ENCODE measurements around the gene TRAF5. TPM values are rescaled to one million over a fixed set of nuclear protein-coding genes. Genes with fewer than 3 reads are reported as not detected.

Gene TRAF5, protein sequence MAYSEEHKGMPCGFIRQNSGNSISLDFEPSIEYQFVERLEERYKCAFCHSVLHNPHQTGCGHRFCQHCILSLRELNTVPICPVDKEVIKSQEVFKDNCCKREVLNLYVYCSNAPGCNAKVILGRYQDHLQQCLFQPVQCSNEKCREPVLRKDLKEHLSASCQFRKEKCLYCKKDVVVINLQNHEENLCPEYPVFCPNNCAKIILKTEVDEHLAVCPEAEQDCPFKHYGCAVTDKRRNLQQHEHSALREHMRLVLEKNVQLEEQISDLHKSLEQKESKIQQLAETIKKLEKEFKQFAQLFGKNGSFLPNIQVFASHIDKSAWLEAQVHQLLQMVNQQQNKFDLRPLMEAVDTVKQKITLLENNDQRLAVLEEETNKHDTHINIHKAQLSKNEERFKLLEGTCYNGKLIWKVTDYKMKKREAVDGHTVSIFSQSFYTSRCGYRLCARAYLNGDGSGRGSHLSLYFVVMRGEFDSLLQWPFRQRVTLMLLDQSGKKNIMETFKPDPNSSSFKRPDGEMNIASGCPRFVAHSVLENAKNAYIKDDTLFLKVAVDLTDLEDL
- polyA plus RNA-seq (2012; ENCODE audit: low read depth, missing spikeins): 16.0 TPM

DNA sequence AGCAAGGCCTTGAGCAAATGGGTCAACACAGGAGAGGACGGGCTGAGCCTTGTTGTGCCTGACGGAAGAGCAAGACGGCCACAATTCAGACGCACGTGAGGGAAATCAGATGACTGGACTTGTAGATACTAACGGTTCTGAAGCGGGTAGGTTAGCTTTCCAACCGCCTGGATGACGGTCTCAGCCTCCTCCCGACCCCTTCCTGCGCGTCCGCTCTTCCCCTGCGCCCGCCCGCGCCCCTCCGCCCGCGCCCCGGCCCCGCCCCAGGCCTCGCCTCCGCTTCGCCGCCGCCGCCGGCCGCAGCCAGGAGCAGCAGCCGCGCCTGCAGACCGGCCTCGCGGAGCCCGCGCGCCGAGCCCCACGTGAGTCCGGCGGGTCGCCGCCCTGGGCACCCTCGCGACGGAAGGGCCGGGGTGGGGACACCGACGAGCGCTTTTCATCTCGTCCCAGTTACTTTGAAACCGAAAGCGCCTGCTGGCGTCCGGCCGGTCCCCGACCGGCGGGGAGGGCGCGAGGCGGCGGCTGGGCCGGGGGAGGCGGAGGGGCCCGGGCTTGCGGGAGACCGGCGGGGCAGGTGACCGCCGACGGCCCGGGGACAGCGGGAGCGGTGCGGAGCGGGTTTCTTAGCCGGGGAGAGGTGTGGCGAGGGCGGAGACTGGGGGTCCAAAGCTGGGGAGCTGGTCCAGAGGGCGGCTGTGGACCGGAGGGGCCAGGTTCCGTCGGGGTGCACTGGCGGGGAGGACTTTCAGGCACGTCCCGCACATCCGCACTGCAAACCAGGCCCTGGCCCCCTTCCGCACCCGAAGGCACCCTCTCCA lies at the start of gene TRAF5:
TRAF5 (plus strand) TSS at position 306 of the 818 bp plus-strand sequence. CDS start 26,407 bp downstream, outside the sequence.
- FAIRE-seq: peak; percentile 47
- DNase-seq (ENCODE audit: insufficient read length, low spot score): peak; percentile 42
- TF ChIP-seq TAF1 (IDR thresholded peaks at IDR 0.05; ENCODE audit: low read depth, low read length) (no peak), POLR2A (IDR thresholded peaks at IDR 0.05; ENCODE audit: low read depth, low read length) (0 out of 2 replicates have a peak, but pooled peaks have one; percentile 36)

DNA sequence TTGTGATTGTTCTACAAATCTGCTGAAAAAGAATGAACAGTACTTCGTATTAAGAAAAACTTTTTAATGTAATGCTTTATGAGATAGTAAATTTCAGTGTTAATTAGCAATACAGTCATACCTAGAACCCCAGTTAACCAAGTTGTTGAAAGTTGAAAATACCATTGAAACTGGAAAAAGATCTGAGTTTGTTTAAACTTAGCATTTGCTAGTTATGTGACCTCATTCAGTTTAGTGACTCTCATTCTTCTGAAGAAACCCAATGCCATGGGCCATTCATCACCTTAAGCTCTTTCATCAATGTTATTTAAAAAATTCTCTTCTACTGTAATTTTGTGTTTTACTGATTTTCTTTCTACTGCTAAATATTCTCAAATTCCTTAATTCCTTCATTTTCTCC lies 47.3 kb upstream of the TRAF5 start:
- TF ChIP-seq TAF1 (IDR thresholded peaks at IDR 0.05; ENCODE audit: low read depth, low read length) (no peak), POLR2A (IDR thresholded peaks at IDR 0.05; ENCODE audit: low read depth, low read length) (no peak), PAX5 (IDR thresholded peaks at IDR 0.05; ENCODE audit: insufficient read depth, low read length, severe bottlenecking) (no peak), POLR2AphosphoS5 (IDR thresholded peaks at IDR 0.05; ENCODE audit: low read depth, low read length) (no peak), POU2F2 (IDR thresholded peaks at IDR 0.05; ENCODE audit: low read depth, low read length) (no peak), SPI1 (IDR thresholded peaks at IDR 0.05; ENCODE audit: low read depth, low read length) (no peak)
- FAIRE-seq (no peak), DNase-seq (ENCODE audit: insufficient read length, low spot score) (no peak)

GRCh38 chr1:211280910-211281309 lies 45.7 kb upstream of the TRAF5 start:
- TF ChIP-seq POLR2A (IDR thresholded peaks at IDR 0.05; ENCODE audit: low read depth, low read length) (no peak), SPI1 (IDR thresholded peaks at IDR 0.05; ENCODE audit: low read depth, low read length) (no peak), PAX5 (IDR thresholded peaks at IDR 0.05; ENCODE audit: insufficient read depth, low read length, severe bottlenecking) (no peak), POU2F2 (IDR thresholded peaks at IDR 0.05; ENCODE audit: low read depth, low read length) (no peak), POLR2AphosphoS5 (IDR thresholded peaks at IDR 0.05; ENCODE audit: low read depth, low read length) (no peak), TAF1 (IDR thresholded peaks at IDR 0.05; ENCODE audit: low read depth, low read length) (no peak)
- FAIRE-seq: no peak

GRCh38 chr1:211281320-211282022 lies 45.2 kb upstream of the TRAF5 start:
- FAIRE-seq (no peak), DNase-seq (ENCODE audit: insufficient read length, low spot score) (no peak)
- no peak for TF ChIP-seq SPI1 (IDR thresholded peaks at IDR 0.05; ENCODE audit: low read depth, low read length)
- no peak for TF ChIP-seq TAF1 (IDR thresholded peaks at IDR 0.05; ENCODE audit: low read depth, low read length)
- no peak for TF ChIP-seq PAX5 (IDR thresholded peaks at IDR 0.05; ENCODE audit: insufficient read depth, low read length, severe bottlenecking)
- no peak for TF ChIP-seq POU2F2 (IDR thresholded peaks at IDR 0.05; ENCODE audit: low read depth, low read length)
- TF ChIP-seq POLR2AphosphoS5 (IDR thresholded peaks at IDR 0.05; ENCODE audit: low read depth, low read length): no peak
- no peak for TF ChIP-seq POLR2A (IDR thresholded peaks at IDR 0.05; ENCODE audit: low read depth, low read length)

More at GRCh38 chr1:211280910-211281309, 45.7 kb upstream of the TRAF5 start:
- no peak for DNase-seq (ENCODE audit: insufficient read length, low spot score)

- TF ChIP-seq PAX5 (IDR thresholded peaks at IDR 0.05; ENCODE audit: insufficient read depth, low read length, severe bottlenecking) (no peak), POLR2A (IDR thresholded peaks at IDR 0.05; ENCODE audit: low read depth, low read length) (no peak), POLR2AphosphoS5 (IDR thresholded peaks at IDR 0.05; ENCODE audit: low read depth, low read length) (no peak), POU2F2 (IDR thresholded peaks at IDR 0.05; ENCODE audit: low read depth, low read length) (no peak), SPI1 (IDR thresholded peaks at IDR 0.05; ENCODE audit: low read depth, low read length) (no peak), TAF1 (IDR thresholded peaks at IDR 0.05; ENCODE audit: low read depth, low read length) (no peak)
- FAIRE-seq (no peak), DNase-seq (ENCODE audit: insufficient read length, low spot score) (no peak)
Measured at GRCh38 chr1:211282023-211282373, 44.6 kb upstream of the TRAF5 start.

GRCh38 chr1:211285196-211285595 lies 41.4 kb upstream of the TRAF5 start:
- no peak for FAIRE-seq
- TF ChIP-seq TAF1 (IDR thresholded peaks at IDR 0.05; ENCODE audit: low read depth, low read length): no peak
- no peak for TF ChIP-seq POU2F2 (IDR thresholded peaks at IDR 0.05; ENCODE audit: low read depth, low read length)
- TF ChIP-seq SPI1 (IDR thresholded peaks at IDR 0.05; ENCODE audit: low read depth, low read length): no peak
- TF ChIP-seq POLR2A (IDR thresholded peaks at IDR 0.05; ENCODE audit: low read depth, low read length): no peak
- TF ChIP-seq PAX5 (IDR thresholded peaks at IDR 0.05; ENCODE audit: insufficient read depth, low read length, severe bottlenecking): no peak
- no peak for TF ChIP-seq POLR2AphosphoS5 (IDR thresholded peaks at IDR 0.05; ENCODE audit: low read depth, low read length)
- no peak for DNase-seq (ENCODE audit: insufficient read length, low spot score)

DNA sequence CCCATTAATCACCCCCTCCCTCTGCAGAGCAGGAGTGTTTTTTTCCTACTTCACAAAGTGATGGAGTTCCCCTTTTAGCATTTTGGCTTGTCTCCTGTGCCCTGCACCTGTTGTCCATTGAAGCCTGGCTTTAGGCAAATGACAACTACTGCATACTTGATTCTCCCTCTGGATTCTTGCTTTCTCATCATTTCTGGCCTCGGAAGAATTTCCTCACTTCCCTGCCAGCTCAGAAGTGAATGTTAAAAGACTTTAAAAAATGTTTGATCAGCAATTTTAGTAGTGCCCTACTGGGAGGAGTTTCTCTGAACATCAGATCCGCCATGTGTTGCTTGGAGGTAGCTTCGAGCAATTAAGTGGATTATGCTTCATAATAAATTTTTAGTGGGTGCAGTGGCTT lies 39.4 kb upstream of the TRAF5 start:
- peak; percentile 31; the same call in 1 of the 2 replicates for TF ChIP-seq SPI1 (IDR thresholded peaks at IDR 0.05; ENCODE audit: low read depth, low read length)
- TF ChIP-seq TAF1 (IDR thresholded peaks at IDR 0.05; ENCODE audit: low read depth, low read length): no peak
- FAIRE-seq: no peak
- no peak for DNase-seq (ENCODE audit: insufficient read length, low spot score)

- TF ChIP-seq POLR2A (IDR thresholded peaks at IDR 0.05; ENCODE audit: low read depth, low read length) (no peak), TAF1 (IDR thresholded peaks at IDR 0.05; ENCODE audit: low read depth, low read length) (no peak), SPI1 (IDR thresholded peaks at IDR 0.05; ENCODE audit: low read depth, low read length) (no peak), POU2F2 (IDR thresholded peaks at IDR 0.05; ENCODE audit: low read depth, low read length) (no peak), PAX5 (IDR thresholded peaks at IDR 0.05; ENCODE audit: insufficient read depth, low read length, severe bottlenecking) (no peak), POLR2AphosphoS5 (IDR thresholded peaks at IDR 0.05; ENCODE audit: low read depth, low read length) (no peak)
- no peak for DNase-seq (ENCODE audit: insufficient read length, low spot score)
- FAIRE-seq: no peak
Measured at GRCh38 chr1:211292411-211292810, 34.2 kb upstream of the TRAF5 start.

DNA sequence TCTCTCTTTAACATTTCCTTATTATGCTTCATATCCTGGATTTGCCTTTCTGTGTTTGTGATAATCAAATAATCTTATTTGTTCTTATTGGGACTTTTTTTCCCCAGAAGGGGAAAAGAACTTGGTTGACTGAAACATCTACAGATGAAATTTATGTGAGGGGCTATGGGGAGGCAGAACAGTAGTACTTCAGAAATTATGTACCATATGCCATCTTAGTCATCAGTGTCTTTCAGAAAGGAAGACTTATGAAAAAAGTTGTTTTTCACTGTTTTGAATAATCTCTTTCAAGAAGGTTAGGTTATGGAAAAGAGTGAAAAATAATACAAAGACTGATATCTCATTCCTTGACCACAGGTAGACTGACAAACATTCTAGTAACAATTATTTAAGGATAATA lies 30.2 kb upstream of the TRAF5 start:
- FAIRE-seq (no peak), DNase-seq (ENCODE audit: insufficient read length, low spot score) (no peak)

More for the DNA sequence above, 30.2 kb upstream of the TRAF5 start:
- TF ChIP-seq POLR2AphosphoS5 (IDR thresholded peaks at IDR 0.05; ENCODE audit: low read depth, low read length) (no peak), TAF1 (IDR thresholded peaks at IDR 0.05; ENCODE audit: low read depth, low read length) (no peak), SPI1 (IDR thresholded peaks at IDR 0.05; ENCODE audit: low read depth, low read length) (no peak), POLR2A (IDR thresholded peaks at IDR 0.05; ENCODE audit: low read depth, low read length) (no peak), POU2F2 (IDR thresholded peaks at IDR 0.05; ENCODE audit: low read depth, low read length) (no peak), PAX5 (IDR thresholded peaks at IDR 0.05; ENCODE audit: insufficient read depth, low read length, severe bottlenecking) (no peak)
